ENCODE results near the gene RGS5.

Gene RGS5

DNA sequence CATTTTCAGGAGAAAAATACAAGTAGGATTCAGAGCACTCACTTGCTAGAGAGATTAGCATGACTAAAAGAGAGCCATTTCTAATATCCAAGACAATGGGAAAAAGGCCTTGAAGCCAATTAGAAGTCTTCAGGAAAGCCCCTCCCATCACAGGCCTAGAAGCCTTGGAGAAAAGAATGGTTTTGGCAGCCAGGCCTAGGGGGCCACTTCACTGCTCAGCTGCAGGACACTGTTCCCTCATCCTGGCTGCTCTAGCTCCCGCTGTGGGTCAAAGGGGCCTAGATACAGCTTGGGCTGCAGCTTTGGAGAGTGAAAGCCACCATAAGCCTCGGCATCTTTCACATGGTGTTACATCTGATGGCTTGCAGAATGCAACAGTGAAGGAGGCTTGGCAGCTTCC lies 70.7 kb downstream of the RGS5 start:
- no peaks in the 10 kb centered on the region for H3F3A ChIP-seq (ENCODE audit: insufficient read depth, low read length)
- H3K4me3 ChIP-seq (ENCODE audit: low read length), result no peak overlapping the region
- no peaks in the 10 kb centered on the region for H4K20me1 ChIP-seq (ENCODE audit: insufficient read depth, low read length)
- no peak overlapping the region for H3K9ac ChIP-seq (ENCODE audit: low read length)
- no peak overlapping the region for H3K27ac ChIP-seq (ENCODE audit: low read length)
- H2AFZ ChIP-seq (ENCODE audit: low read length), result no peak overlapping the region
- H3K9me3 ChIP-seq (replicated peaks; ENCODE audit: insufficient read depth, low read length), result no peaks in the 10 kb centered on the region
- no peaks in the 10 kb centered on the region for H3K27me3 ChIP-seq (replicated peaks; ENCODE audit: insufficient read depth, low read length)
- H3K36me3 ChIP-seq (replicated peaks; ENCODE audit: insufficient read depth, low read length), result no peaks in the 10 kb centered on the region
- H3K79me2 ChIP-seq (ENCODE audit: low read length), result no peaks in the 10 kb centered on the region
- no peaks in the 10 kb centered on the region for H3K9me2 ChIP-seq (replicated peaks; ENCODE audit: insufficient read depth, low read length)
- H3K4me2 ChIP-seq (ENCODE audit: low read depth, low read length), result no peak overlapping the region
- H3K4me1 ChIP-seq (ENCODE audit: low read length), result no peaks in the 10 kb centered on the region
- TF ChIP-seq, protein P1, sequence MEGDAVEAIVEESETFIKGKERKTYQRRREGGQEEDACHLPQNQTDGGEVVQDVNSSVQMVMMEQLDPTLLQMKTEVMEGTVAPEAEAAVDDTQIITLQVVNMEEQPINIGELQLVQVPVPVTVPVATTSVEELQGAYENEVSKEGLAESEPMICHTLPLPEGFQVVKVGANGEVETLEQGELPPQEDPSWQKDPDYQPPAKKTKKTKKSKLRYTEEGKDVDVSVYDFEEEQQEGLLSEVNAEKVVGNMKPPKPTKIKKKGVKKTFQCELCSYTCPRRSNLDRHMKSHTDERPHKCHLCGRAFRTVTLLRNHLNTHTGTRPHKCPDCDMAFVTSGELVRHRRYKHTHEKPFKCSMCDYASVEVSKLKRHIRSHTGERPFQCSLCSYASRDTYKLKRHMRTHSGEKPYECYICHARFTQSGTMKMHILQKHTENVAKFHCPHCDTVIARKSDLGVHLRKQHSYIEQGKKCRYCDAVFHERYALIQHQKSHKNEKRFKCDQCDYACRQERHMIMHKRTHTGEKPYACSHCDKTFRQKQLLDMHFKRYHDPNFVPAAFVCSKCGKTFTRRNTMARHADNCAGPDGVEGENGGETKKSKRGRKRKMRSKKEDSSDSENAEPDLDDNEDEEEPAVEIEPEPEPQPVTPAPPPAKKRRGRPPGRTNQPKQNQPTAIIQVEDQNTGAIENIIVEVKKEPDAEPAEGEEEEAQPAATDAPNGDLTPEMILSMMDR (IDR thresholded peaks at IDR 0.05; ENCODE audit: low read length), result no peak
- TF ChIP-seq EZH2 (optimal IDR thresholded peaks at IDR 0.05; ENCODE audit: low read depth, low read length) (no peak), EZH2phosphoT487 (IDR thresholded peaks at IDR 0.05; ENCODE audit: low read length) (no peak)
- no peak for DNase-seq

DNA sequence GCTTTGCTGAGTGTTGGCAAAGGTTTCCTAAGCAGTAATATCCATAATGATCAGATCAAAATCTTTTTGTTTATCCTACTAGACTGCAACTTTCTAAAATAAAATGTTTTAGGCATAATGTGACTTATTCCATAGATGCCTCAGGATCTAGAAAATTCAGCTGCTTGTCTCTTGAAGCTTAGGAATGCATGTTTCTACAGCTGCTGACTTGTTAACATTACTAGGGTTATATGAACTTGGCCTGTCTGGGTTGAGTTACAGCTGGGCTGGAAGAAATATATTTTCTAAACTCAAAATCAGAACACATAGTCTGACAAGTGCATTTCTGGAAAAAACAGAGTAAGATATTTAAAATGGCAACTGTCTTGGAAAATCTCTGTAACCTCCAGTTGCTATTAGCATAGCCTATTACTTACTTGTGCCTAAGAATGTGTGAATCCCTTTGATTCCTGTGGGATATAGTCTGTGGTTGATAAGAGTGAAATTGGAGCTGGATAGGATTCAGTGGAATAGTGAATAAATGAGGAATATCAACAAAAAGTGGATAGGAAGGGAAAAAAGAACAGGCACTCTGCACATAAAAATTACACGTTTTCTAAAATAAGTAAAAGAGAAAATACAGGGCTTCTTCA lies 72.4 kb downstream of the RGS5 start:
- TF ChIP-seq EZH2 (optimal IDR thresholded peaks at IDR 0.05; ENCODE audit: low read depth, low read length) (no peak), EZH2phosphoT487 (IDR thresholded peaks at IDR 0.05; ENCODE audit: low read length) (no peak)
- TF ChIP-seq, protein P1 (IDR thresholded peaks at IDR 0.05; ENCODE audit: low read length), result no peak
- Histone ChIP-seq H3K79me2 (ENCODE audit: low read length) (no peaks in the 10 kb centered on the region), H3K4me2 (ENCODE audit: low read depth, low read length) (no peak overlapping the region), H3K4me1 (ENCODE audit: low read length) (no peaks in the 10 kb centered on the region), H3K9me2 (replicated peaks; ENCODE audit: insufficient read depth, low read length) (no peaks in the 10 kb centered on the region), H3K27me3 (replicated peaks; ENCODE audit: insufficient read depth, low read length) (no peaks in the 10 kb centered on the region), H3K4me3 (ENCODE audit: low read length) (no peak overlapping the region), H3K9ac (ENCODE audit: low read length) (no peak overlapping the region), H3F3A (ENCODE audit: insufficient read depth, low read length) (no peaks in the 10 kb centered on the region), H3K36me3 (replicated peaks; ENCODE audit: insufficient read depth, low read length) (no peaks in the 10 kb centered on the region), H3K9me3 (replicated peaks; ENCODE audit: insufficient read depth, low read length) (no peaks in the 10 kb centered on the region), H3K27ac (ENCODE audit: low read length) (no peak overlapping the region), H2AFZ (ENCODE audit: low read length) (no peak overlapping the region), H4K20me1 (ENCODE audit: insufficient read depth, low read length) (no peaks in the 10 kb centered on the region)
- no peak for DNase-seq

DNA sequence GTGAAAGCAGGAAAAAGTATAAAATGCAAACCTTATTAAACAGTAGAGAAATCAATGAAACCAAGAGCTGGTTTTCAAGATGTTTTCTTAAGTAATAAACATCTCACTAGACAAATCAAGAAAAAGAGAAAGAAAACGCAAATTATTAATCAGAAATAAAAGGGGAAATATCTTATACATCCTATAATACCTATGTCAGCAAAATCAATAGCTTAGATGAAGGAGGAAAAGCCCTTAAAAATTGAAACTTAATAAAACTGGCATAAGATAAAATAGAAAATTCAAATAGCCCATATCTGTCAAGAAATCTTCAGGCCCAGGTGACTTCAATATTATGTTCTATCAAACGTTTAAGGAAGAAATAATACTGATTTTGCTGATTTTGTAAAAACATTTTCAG lies 74.4 kb downstream of the RGS5 start:
- Histone ChIP-seq H3K9me2 (replicated peaks; ENCODE audit: insufficient read depth, low read length) (no peaks in the 10 kb centered on the region), H3K79me2 (ENCODE audit: low read length) (no peaks in the 10 kb centered on the region), H4K20me1 (ENCODE audit: insufficient read depth, low read length) (no peaks in the 10 kb centered on the region), H3K4me3 (ENCODE audit: low read length) (no peak overlapping the region), H3K27me3 (replicated peaks; ENCODE audit: insufficient read depth, low read length) (no peaks in the 10 kb centered on the region), H3K4me2 (ENCODE audit: low read depth, low read length) (no peak overlapping the region), H3K4me1 (ENCODE audit: low read length) (no peaks in the 10 kb centered on the region), H3K9me3 (replicated peaks; ENCODE audit: insufficient read depth, low read length) (no peaks in the 10 kb centered on the region), H3K36me3 (replicated peaks; ENCODE audit: insufficient read depth, low read length) (no peaks in the 10 kb centered on the region), H3F3A (ENCODE audit: insufficient read depth, low read length) (no peaks in the 10 kb centered on the region), H2AFZ (ENCODE audit: low read length) (no peak overlapping the region), H3K27ac (ENCODE audit: low read length) (no peak overlapping the region), H3K9ac (ENCODE audit: low read length) (no peak overlapping the region)
- no peak for DNase-seq
- TF ChIP-seq EZH2phosphoT487 (IDR thresholded peaks at IDR 0.05; ENCODE audit: low read length), result no peak
- TF ChIP-seq, protein P1 (IDR thresholded peaks at IDR 0.05; ENCODE audit: low read length), result no peak
- TF ChIP-seq EZH2 (optimal IDR thresholded peaks at IDR 0.05; ENCODE audit: low read depth, low read length), result no peak
